ENCODE results near the gene PRSS33.

- TF ChIP-seq CTCF (IDR thresholded peaks at IDR 0.05), result no peak
- no peak for TF ChIP-seq POLR2A (IDR thresholded peaks at IDR 0.05)
Measured at GRCh38 chr16:2813771-2814221, 26.4 kb upstream of the PRSS33 start.
